Natural killer cell (primary cell): ENCODE measurements around the gene ZBTB40. TPM values are rescaled to one million over a fixed set of nuclear protein-coding genes. Genes with fewer than 3 reads are reported as not detected.

Experiments used
- ATAC-seq, 3 donors: fragments of 150-1000 bp in 2 of 3; fragments of 200-7000 bp in 1 of 3; cut with Tn5 transposase; 1 replicate in 1 of 3; 2 replicates in 2 of 3; pipeline ENCODE4 v1.10.0; 2021; ENCODE audit warnings: mild to moderate bottlenecking in 2 of 3, moderate library complexity in 2 of 3
- DNase-seq, 2 donors: peaks; one replicate each; pipeline versions ENCODE4 v3.0.0 to v3.0.0-alpha.2; 2013 to 2021; ENCODE audit warnings: mixed read lengths in 1 of 2
- H3K27ac ChIP-seq: one replicate; pipeline ENCODE4 v1.5.1; 2013; ENCODE audit warnings: mild to moderate bottlenecking, low read length
- H3K27me3 ChIP-seq: one replicate; pipeline ENCODE4 v1.6.1; 2013; ENCODE audit warnings: low read length; ENCODE audit not compliant: control insufficient read depth, insufficient read depth
- H3K36me3 ChIP-seq: one replicate; pipeline ENCODE4 v1.6.1; 2013; ENCODE audit warnings: low read length; ENCODE audit not compliant: control insufficient read depth, insufficient read depth
- H3K4me1 ChIP-seq: one replicate; pipeline ENCODE4 v1.6.1; 2013; ENCODE audit warnings: low read length; ENCODE audit not compliant: control insufficient read depth, insufficient read depth
- H3K4me3 ChIP-seq: one replicate; pipeline ENCODE4 v1.5.1; 2013; ENCODE audit warnings: low read length
- H3K9me3 ChIP-seq: one replicate; pipeline ENCODE4 v1.6.1; 2013; ENCODE audit warnings: low read length; ENCODE audit not compliant: control insufficient read depth, insufficient read depth
- H3K27ac Mint-ChIP-seq, 2 donors: one replicate each; pipeline ENCODE4 v1.8.0; 2022; ENCODE audit warnings: mild to moderate bottlenecking in 2 of 2, mixed read lengths in 2 of 2, moderate library complexity in 1 of 2
- H3K27me3 Mint-ChIP-seq, 2 donors: one replicate each; pipeline ENCODE4 v1.8.0; 2022; ENCODE audit warnings: low read depth in 2 of 2, mixed read lengths in 2 of 2
- H3K36me3 Mint-ChIP-seq: one replicate; pipeline ENCODE4 v1.8.0; 2022; ENCODE audit warnings: mixed read lengths
- H3K4me1 Mint-ChIP-seq, 2 donors: one replicate each; pipeline ENCODE4 v1.8.0; 2022; ENCODE audit warnings: mixed read lengths in 2 of 2
- H3K4me3 Mint-ChIP-seq: one replicate; pipeline ENCODE4 v1.8.0; 2022; ENCODE audit warnings: mild to moderate bottlenecking, moderate library complexity, mixed read lengths
- H3K9me3 Mint-ChIP-seq, 2 donors: one replicate each; pipeline ENCODE4 v1.8.0; 2022; ENCODE audit warnings: mixed read lengths in 2 of 2
- WGBS: methylation state at CpG from one replicate; pipeline ENCODE4 v1.1.7; 2013; ENCODE audit warnings: missing lambda C conversion rate; ENCODE audit not compliant: insufficient coverage; 5-methylcytosine and 5-hydroxymethylcytosine counted together
- intact Hi-C: fragments of 100-400 bp; cut with micrococcal nuclease; formaldehyde crosslinking; loops from one replicate; pipeline ENCODE4 v1.14.2; 2022
- total RNA-seq, 4 donors: library from RNA; stranded (reverse); fragments of 120-200 nt in 1 of 4; gene quantifications; one replicate each; pipeline versions ENCODE4 v1.2.3 to v1.2.4, GENCODE V29; 2013 to 2022
- TF ChIP-seq, protein P1 (sequence below): fragments of 200-600 bp; IDR thresholded peaks from one replicate; pipeline ENCODE4 v1.8.0; 2022; ENCODE audit warnings: antibody characterized with exemption

Gene ZBTB40
- total RNA-seq, 3 donors from 2014 or later (not counting 1 experiment from before 2014, with no cell fraction given) = 32.9 to 37.6 (median 36.7) TPM

DNA sequence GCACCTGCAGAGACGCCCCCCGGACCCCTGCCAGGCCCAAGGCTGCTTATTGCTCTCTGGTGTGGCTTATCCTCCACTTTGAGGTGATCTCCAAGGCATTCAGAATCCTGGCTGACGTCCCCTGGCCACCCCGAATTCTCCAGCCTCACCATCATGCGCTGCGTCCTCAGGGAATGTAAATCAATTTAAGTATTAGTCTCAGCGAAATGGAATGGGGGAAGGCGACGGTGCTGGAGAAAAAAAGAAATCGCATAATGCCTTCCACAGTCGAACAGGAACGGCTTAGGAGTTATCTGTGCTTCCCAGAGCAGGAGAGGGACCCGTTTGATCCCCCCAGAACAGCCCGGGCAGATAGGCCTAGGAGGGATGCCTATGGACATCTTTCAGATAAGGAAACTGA, 114.5 kb downstream of the ZBTB40 start:
- H3K4me1 ChIP-seq = no peaks in the 10 kb centered on the region
- H3K27me3 Mint-ChIP-seq = peaks cover 25 to 33% of the 10 kb centered on the region in 2 donors
- no peak overlapping the region for H3K4me3 Mint-ChIP-seq
- DNase-seq (no peak), ATAC-seq (no peak)
- H3K27me3 ChIP-seq = peaks cover 11% of the 10 kb centered on the region
- 73% methylated on average over 14 of the region's 14 CpGs for WGBS
- no peak overlapping the region for H3K27ac Mint-ChIP-seq
- intact Hi-C loops = no loop called here
- no peak overlapping the region for H3K27ac ChIP-seq
- no peaks in the 10 kb centered on the region for H3K9me3 ChIP-seq
- H3K36me3 Mint-ChIP-seq = no peaks in the 10 kb centered on the region
- H3K4me1 Mint-ChIP-seq = no peaks in the 10 kb centered on the region
- no peaks in the 10 kb centered on the region for H3K36me3 ChIP-seq
- TF ChIP-seq, protein P1, sequence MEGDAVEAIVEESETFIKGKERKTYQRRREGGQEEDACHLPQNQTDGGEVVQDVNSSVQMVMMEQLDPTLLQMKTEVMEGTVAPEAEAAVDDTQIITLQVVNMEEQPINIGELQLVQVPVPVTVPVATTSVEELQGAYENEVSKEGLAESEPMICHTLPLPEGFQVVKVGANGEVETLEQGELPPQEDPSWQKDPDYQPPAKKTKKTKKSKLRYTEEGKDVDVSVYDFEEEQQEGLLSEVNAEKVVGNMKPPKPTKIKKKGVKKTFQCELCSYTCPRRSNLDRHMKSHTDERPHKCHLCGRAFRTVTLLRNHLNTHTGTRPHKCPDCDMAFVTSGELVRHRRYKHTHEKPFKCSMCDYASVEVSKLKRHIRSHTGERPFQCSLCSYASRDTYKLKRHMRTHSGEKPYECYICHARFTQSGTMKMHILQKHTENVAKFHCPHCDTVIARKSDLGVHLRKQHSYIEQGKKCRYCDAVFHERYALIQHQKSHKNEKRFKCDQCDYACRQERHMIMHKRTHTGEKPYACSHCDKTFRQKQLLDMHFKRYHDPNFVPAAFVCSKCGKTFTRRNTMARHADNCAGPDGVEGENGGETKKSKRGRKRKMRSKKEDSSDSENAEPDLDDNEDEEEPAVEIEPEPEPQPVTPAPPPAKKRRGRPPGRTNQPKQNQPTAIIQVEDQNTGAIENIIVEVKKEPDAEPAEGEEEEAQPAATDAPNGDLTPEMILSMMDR = no peak
- H3K9me3 Mint-ChIP-seq = no peaks in the 10 kb centered on the region
- H3K4me3 ChIP-seq = no peak overlapping the region

DNA sequence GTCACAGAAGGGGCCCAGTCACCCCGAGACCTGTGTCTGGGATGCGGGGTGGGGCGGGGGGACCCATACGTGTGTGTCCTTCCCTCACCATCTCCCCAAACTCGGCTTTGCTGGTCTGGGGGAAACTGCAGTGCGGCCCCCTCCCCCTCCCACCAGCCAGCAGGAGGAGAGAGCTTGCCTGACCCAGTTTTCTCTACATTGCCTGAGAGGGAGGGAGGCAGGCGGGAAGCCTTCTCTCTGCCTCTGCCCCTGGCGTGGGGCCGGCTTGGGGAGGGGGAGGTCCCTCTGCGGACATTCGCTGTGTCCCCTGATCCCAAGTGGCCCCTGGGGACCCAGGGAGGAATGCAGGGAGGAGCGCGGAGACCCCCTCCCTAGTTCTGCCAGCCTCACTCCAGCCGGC, 115.5 kb downstream of the ZBTB40 start:
- Mint-ChIP-seq H3K4me3 (no peak overlapping the region), H3K4me1 (no peaks in the 10 kb centered on the region), H3K36me3 (no peaks in the 10 kb centered on the region), H3K9me3 (no peaks in the 10 kb centered on the region), H3K27me3 (peaks cover 22 to 23% of the 10 kb centered on the region in 2 donors), H3K27ac (no peak overlapping the region)
- Histone ChIP-seq H3K27me3 (peaks cover 11% of the 10 kb centered on the region), H3K4me3 (no peak overlapping the region), H3K36me3 (no peaks in the 10 kb centered on the region), H3K9me3 (no peaks in the 10 kb centered on the region), H3K4me1 (no peaks in the 10 kb centered on the region), H3K27ac (no peak overlapping the region)
- DNase-seq (no peak), ATAC-seq (no peak)
- intact Hi-C loops = no loop called here
- 58% methylated on average over 6 of the region's 14 CpGs for WGBS
- TF ChIP-seq, protein P1 = no peak

DNA sequence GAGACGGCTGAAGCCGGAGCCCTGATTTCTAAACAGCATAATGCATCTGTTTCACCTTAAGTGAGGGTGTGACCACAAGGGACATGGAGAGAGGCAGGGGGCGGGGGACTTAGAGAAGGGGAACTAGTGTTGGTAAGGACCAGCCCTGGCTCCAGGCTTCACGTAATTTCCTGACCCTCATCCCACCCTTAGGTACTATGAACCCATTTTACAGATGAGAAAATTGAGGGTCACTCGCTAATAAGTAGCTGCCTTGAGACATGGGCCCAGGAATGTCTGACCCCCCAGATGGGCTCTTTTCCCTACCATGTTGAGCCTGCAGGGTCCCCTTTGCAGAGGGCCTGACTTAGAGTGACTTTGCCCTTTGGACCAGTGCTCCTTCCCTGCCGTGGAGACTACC, 116.3 kb downstream of the ZBTB40 start:
- TF ChIP-seq, protein P1 = no peak
- Mint-ChIP-seq H3K4me1 (no peaks in the 10 kb centered on the region), H3K27ac (no peak overlapping the region), H3K36me3 (no peaks in the 10 kb centered on the region), H3K27me3 (peaks cover 20 to 21% of the 10 kb centered on the region in 2 donors), H3K4me3 (no peak overlapping the region), H3K9me3 (no peaks in the 10 kb centered on the region)
- 58% methylated on average over 6 of the region's 6 CpGs for WGBS
- Histone ChIP-seq H3K27me3 (peaks cover 6% of the 10 kb centered on the region), H3K4me3 (no peak overlapping the region), H3K4me1 (no peaks in the 10 kb centered on the region), H3K27ac (no peak overlapping the region), H3K9me3 (no peaks in the 10 kb centered on the region), H3K36me3 (no peaks in the 10 kb centered on the region)
- no peak for DNase-seq
- intact Hi-C loops = no loop called here
- no peak for ATAC-seq

DNA sequence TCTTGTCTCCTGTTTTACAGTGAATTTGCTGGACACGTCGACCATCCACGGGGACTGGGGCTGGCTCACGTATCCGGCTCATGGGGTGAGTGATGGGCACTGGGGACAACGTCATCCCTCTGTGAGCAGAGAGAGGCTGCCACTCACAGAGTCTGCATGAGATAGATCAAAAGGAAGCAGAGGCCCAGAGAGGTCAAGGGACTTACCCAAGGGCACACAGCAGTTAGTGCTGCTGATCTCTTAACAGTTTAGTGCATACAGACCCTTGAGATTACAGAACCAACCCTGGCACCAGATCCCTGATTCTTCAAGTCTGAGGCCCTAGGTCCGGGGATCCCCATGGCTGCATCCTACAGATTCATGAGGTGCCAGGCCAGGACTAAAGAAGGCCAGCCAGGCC, 117.6 kb downstream of the ZBTB40 start:
- Histone ChIP-seq H3K36me3 (no peaks in the 10 kb centered on the region), H3K4me3 (no peak overlapping the region), H3K27ac (no peak overlapping the region), H3K9me3 (no peaks in the 10 kb centered on the region), H3K27me3 (peaks cover 2% of the 10 kb centered on the region), H3K4me1 (no peaks in the 10 kb centered on the region)
- TF ChIP-seq, protein P1 = no peak
- Mint-ChIP-seq H3K27me3 (peaks cover 13 to 16% of the 10 kb centered on the region in 2 donors), H3K27ac (no peak overlapping the region), H3K9me3 (no peaks in the 10 kb centered on the region), H3K4me1 (no peaks in the 10 kb centered on the region), H3K4me3 (no peak overlapping the region), H3K36me3 (no peaks in the 10 kb centered on the region)
- 92% methylated on average over 7 of the region's 7 CpGs for WGBS
- no peak for ATAC-seq
- intact Hi-C loops = no loop called here
- no peak for DNase-seq
